CD14-positive monocyte (primary cell): ENCODE data around the gene PRKCA. TPM values are rescaled to one million over a fixed set of nuclear protein-coding genes. Genes with fewer than 3 reads are reported as not detected.

Source experiments
- DNase-seq, 3 donors: peaks; one replicate each; pipeline ENCODE4 v3.0.0-alpha.2; 2011 to 2022
- H2AFZ ChIP-seq: 2 replicates; pipeline ENCODE4 v1.6.0; 2012; ENCODE audit warnings: mild to moderate bottlenecking, low read depth, low read length, inconsistent platforms; ENCODE audit not compliant: insufficient read depth, poor library complexity, severe bottlenecking
- H3K27ac ChIP-seq, 2 donors: 1 replicate in 1 of 2; 2 replicates in 1 of 2; pipeline ENCODE4 v1.5.1; 2012 to 2013; ENCODE audit warnings: low read length in 2 of 2, control low read depth in 1 of 2, inconsistent platforms in 1 of 2, low read depth in 1 of 2, mild to moderate bottlenecking in 1 of 2
- H3K27me3 ChIP-seq, 2 donors: one replicate each; pipeline versions ENCODE4 v1.6.0 to v1.6.1; 2011 to 2013; ENCODE audit warnings: low read length in 2 of 2; ENCODE audit not compliant: control insufficient read depth in 2 of 2, insufficient read depth in 2 of 2
- H3K36me3 ChIP-seq, 2 donors: replicated peaks in 1 of 2; 1 replicate in 1 of 2; 2 replicates in 1 of 2; pipeline versions ENCODE4 v1.5.1 to v1.6.1; 2012 to 2013; ENCODE audit warnings: low read length in 2 of 2, control low read depth in 1 of 2, inconsistent platforms in 1 of 2, mild to moderate bottlenecking in 1 of 2; ENCODE audit not compliant: insufficient read depth in 2 of 2, control insufficient read depth in 1 of 2
- H3K4me1 ChIP-seq, 2 donors: 1 replicate in 1 of 2; 2 replicates in 1 of 2; pipeline versions ENCODE4 v1.5.1 to v1.6.1; 2012 to 2013; ENCODE audit warnings: low read length in 2 of 2, control low read depth in 1 of 2, inconsistent platforms in 1 of 2, mild to moderate bottlenecking in 1 of 2, moderate library complexity in 1 of 2; ENCODE audit not compliant: insufficient read depth in 2 of 2, control insufficient read depth in 1 of 2
- H3K4me2 ChIP-seq: replicated peaks from 2 replicates; pipeline ENCODE3; 2012; ENCODE audit warnings: low read length, moderate library complexity, mild to moderate bottlenecking; ENCODE audit not compliant: poor library complexity, severe bottlenecking; ENCODE audit errors: extremely low read depth
- H3K4me3 ChIP-seq, 3 experiments: fragments of 200-600 bp in 1 of 3; sonication (generic) in 1 of 3; replicated peaks in 1 of 3; 1 replicate in 2 of 3; 2 replicates in 1 of 3; pipeline ENCODE4 v1.5.1; 2011 to 2013; ENCODE audit warnings: low read length in 3 of 3, mild to moderate bottlenecking in 3 of 3, control low read depth in 2 of 3, low read depth in 2 of 3, inconsistent platforms in 1 of 3, moderate library complexity in 1 of 3
- H3K79me2 ChIP-seq: 2 replicates; pipeline ENCODE4 v1.6.0; 2012; ENCODE audit warnings: mild to moderate bottlenecking, control low read depth, inconsistent platforms, low read length, moderate library complexity; ENCODE audit not compliant: insufficient read depth
- H3K9ac ChIP-seq: 2 replicates; pipeline ENCODE4 v1.6.0; 2017; ENCODE audit warnings: low read length, mild to moderate bottlenecking; ENCODE audit not compliant: insufficient read depth, poor library complexity, severe bottlenecking
- H3K9me3 ChIP-seq, 2 donors: replicated peaks in 1 of 2; 1 replicate in 1 of 2; 2 replicates in 1 of 2; pipeline versions ENCODE4 v1.5.1 to v1.6.1; 2012 to 2013; ENCODE audit warnings: low read length in 2 of 2, control low read depth in 1 of 2; ENCODE audit not compliant: control insufficient read depth in 1 of 2, insufficient read depth in 1 of 2
- H4K20me1 ChIP-seq: 2 replicates; pipeline ENCODE4 v1.6.0; 2012; ENCODE audit warnings: mild to moderate bottlenecking, low read length, control low read depth, moderate library complexity; ENCODE audit not compliant: insufficient read depth
- H3K27ac Mint-ChIP-seq, 7 donors: one replicate each; pipeline ENCODE4 v1.8.0; 2020; ENCODE audit warnings: mild to moderate bottlenecking in 7 of 7, mixed read lengths in 7 of 7, moderate library complexity in 6 of 7, inconsistent platforms in 2 of 7
- H3K27me3 Mint-ChIP-seq, 3 donors: one replicate each; pipeline ENCODE4 v1.8.0; 2021 to 2022; ENCODE audit warnings: low read depth in 3 of 3, mild to moderate bottlenecking in 3 of 3, mixed read lengths in 3 of 3, moderate library complexity in 3 of 3, inconsistent platforms in 1 of 3
- H3K36me3 Mint-ChIP-seq, 2 donors: one replicate each; pipeline ENCODE4 v1.8.0; 2020; ENCODE audit warnings: mixed read lengths in 2 of 2, inconsistent platforms in 1 of 2, mild to moderate bottlenecking in 1 of 2
- H3K4me1 Mint-ChIP-seq: one replicate; pipeline ENCODE4 v1.8.0; 2020; ENCODE audit warnings: mild to moderate bottlenecking, mixed read lengths
- H3K4me3 Mint-ChIP-seq, 2 donors: one replicate each; pipeline ENCODE4 v1.8.0; 2020; ENCODE audit warnings: mild to moderate bottlenecking in 2 of 2, mixed read lengths in 2 of 2, moderate library complexity in 1 of 2
- H3K9me3 Mint-ChIP-seq, 7 donors: one replicate each; pipeline ENCODE4 v1.8.0; 2020 to 2022; ENCODE audit warnings: mixed read lengths in 7 of 7, mild to moderate bottlenecking in 6 of 7, moderate library complexity in 6 of 7, inconsistent platforms in 2 of 7
- CTCF ChIP-seq: fragments of 200-600 bp; IDR thresholded peaks from one replicate; pipeline ENCODE4 v1.8.0; 2022; ENCODE audit warnings: antibody characterized with exemption, mild to moderate bottlenecking
- WGBS: methylation state at CpG from one replicate; pipeline ENCODE4 v1.1.5; 2013; ENCODE audit warnings: missing lambda C conversion rate; ENCODE audit not compliant: insufficient coverage; 5-methylcytosine and 5-hydroxymethylcytosine counted together
- intact Hi-C, 2 donors: fragments of 100-400 bp; cut with micrococcal nuclease; formaldehyde crosslinking; loops; one replicate each; pipeline versions ENCODE4 v1.15.0 to v1.15.1; 2023
- polyA plus RNA-seq, 3 donors: library from polyadenylated mRNA; depleted of rRNA in 1 of 3; unstranded in 2 of 3; stranded (reverse) in 1 of 3; fragments of 300-500 nt in 2 of 3; fragments of >200 nt in 1 of 3; fragmentation: Illumina TruSeq in 2 of 3; gene quantifications; 1 replicate in 2 of 3; 2 replicates in 1 of 3; pipeline ENCODE4 v1.2.3, GENCODE V29; 2012 to 2021

PRKCA gene
- polyA plus RNA-seq, 3 donors: 0.22 to 7.1 (median 0.30) TPM

DNA sequence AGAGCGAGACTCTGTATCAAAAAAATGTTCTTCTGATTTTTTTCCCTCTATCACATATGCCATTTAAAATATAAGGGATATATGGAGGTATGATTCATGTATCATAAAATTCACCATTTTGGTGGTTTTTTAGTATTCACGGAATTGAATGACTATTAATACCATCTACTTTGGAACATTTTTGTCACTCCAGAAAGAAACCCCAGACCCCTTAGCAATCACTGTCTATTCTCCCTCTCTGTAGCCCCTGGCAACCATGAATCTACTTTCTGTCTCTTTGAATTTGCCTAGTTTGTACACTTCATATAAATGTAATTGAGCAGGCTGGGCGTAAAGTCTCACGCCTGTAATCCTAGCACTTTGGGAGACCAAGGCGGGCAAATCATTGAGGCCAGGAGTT lies 75.9 kb downstream of the PRKCA start:
- Mint-ChIP-seq H3K27ac (no peak overlapping the region), H3K9me3 (no peaks in the 10 kb centered on the region), H3K36me3 (peaks cover 2 to 4% of the 10 kb centered on the region in 2 donors), H3K4me3 (no peak overlapping the region), H3K4me1 (peaks cover 11% of the 10 kb centered on the region), H3K27me3 (peaks cover 0 to 3% (median 1%) of the 10 kb centered on the region in 3 donors)
- 95% methylated on average over 3 of the region's 5 CpGs for WGBS
- Histone ChIP-seq H3K27me3 (no peaks in the 10 kb centered on the region), H3K4me2 (no peak overlapping the region), H3K79me2 (peaks cover 16% of the 10 kb centered on the region), H3K9me3 (no peaks in the 10 kb centered on the region), H3K36me3 (no peaks in the 10 kb centered on the region), H3K9ac (no peak overlapping the region), H4K20me1 (peaks cover 4% of the 10 kb centered on the region), H2AFZ (no peak overlapping the region), H3K4me1 (no peaks in the 10 kb centered on the region), H3K27ac (no peak overlapping the region), H3K4me3 (no peak overlapping the region)
- no peak for DNase-seq
- intact Hi-C loops: no loop called here
- no peak for TF ChIP-seq CTCF

GRCh38 chr17:66379544-66379943 lies 77.1 kb downstream of the PRKCA start:
- Mint-ChIP-seq H3K27ac (no peak overlapping the region), H3K4me3 (no peak overlapping the region), H3K4me1 (peaks cover 11% of the 10 kb centered on the region), H3K36me3 (peaks cover 2 to 4% of the 10 kb centered on the region in 2 donors), H3K9me3 (no peaks in the 10 kb centered on the region), H3K27me3 (peaks cover 0 to 3% (median 3%) of the 10 kb centered on the region in 3 donors)
- intact Hi-C loops: no loop called here
- DNase-seq: no peak
- Histone ChIP-seq H3K4me2 (no peak overlapping the region), H3K4me1 (no peaks in the 10 kb centered on the region), H3K4me3 (no peak overlapping the region), H3K9me3 (no peaks in the 10 kb centered on the region), H2AFZ (no peak overlapping the region), H4K20me1 (peaks cover 4% of the 10 kb centered on the region), H3K27ac (no peak overlapping the region), H3K36me3 (no peaks in the 10 kb centered on the region), H3K79me2 (peaks cover 18% of the 10 kb centered on the region), H3K27me3 (no peaks in the 10 kb centered on the region), H3K9ac (no peak overlapping the region)
- no peak for TF ChIP-seq CTCF
- WGBS: no CpG with 5 or more reads among the region's 4 CpGs
